Muscle layer of colon (tissue), 2 donors: ENCODE data around the gene ZNF423.

Experiments used
- H3K27ac ChIP-seq: one replicate; pipeline ENCODE4 v1.7.0; 2013; ENCODE audit warnings: low read depth, mild to moderate bottlenecking, low read length, moderate library complexity
- H3K27me3 ChIP-seq, 2 donors: one replicate each; pipeline ENCODE4 v1.7.0; 2013; ENCODE audit warnings: low read length in 2 of 2, mild to moderate bottlenecking in 2 of 2; ENCODE audit not compliant: insufficient read depth in 2 of 2, control insufficient read depth in 1 of 2
- H3K36me3 ChIP-seq: one replicate; pipeline ENCODE4 v1.7.0; 2013; ENCODE audit warnings: mild to moderate bottlenecking, low read length; ENCODE audit not compliant: insufficient read depth
- H3K4me1 ChIP-seq: one replicate; pipeline ENCODE4 v1.7.0; 2013; ENCODE audit warnings: mild to moderate bottlenecking, low read length; ENCODE audit not compliant: insufficient read depth
- H3K4me3 ChIP-seq, 2 donors: one replicate each; pipeline ENCODE4 v1.7.0; 2013; ENCODE audit warnings: low read length in 2 of 2, low read depth in 1 of 2, mild to moderate bottlenecking in 1 of 2, moderate library complexity in 1 of 2
- H3K9ac ChIP-seq: one replicate; pipeline ENCODE4 v1.7.0; 2013; ENCODE audit warnings: low read length
- H3K9me3 ChIP-seq: one replicate; pipeline ENCODE4 v1.7.0; 2013; ENCODE audit warnings: mild to moderate bottlenecking, low read length
- donor health status: abdominal sarcoma.
- donor health status: Adenocarcinoma of cecum.

ZNF423 gene

GRCh38 chr16:49832177-49832576 lies 23.7 kb downstream of the ZNF423 start:
- Histone ChIP-seq H3K36me3 (no peaks in the 10 kb centered on the region), H3K9ac (no peak overlapping the region), H3K4me3 (no peak overlapping the region), H3K9me3 (no peaks in the 10 kb centered on the region), H3K27ac (peak overlapping the region; percentile 80), H3K4me1 (peaks cover 60% of the 10 kb centered on the region), H3K27me3 (no peaks in the 10 kb centered on the region)

- Histone ChIP-seq H3K9me3 (no peaks in the 10 kb centered on the region), H3K36me3 (no peaks in the 10 kb centered on the region), H3K9ac (no peak overlapping the region), H3K4me3 (no peak overlapping the region), H3K27me3 (no peaks in the 10 kb centered on the region), H3K4me1 (peaks cover 54% of the 10 kb centered on the region), H3K27ac (no peak overlapping the region)
These were observed 25.0 kb downstream of the ZNF423 start for GRCh38 chr16:49830873-49831272.

GRCh38 chr16:49828533-49829267 lies 27.2 kb downstream of the ZNF423 start:
- H3K9ac ChIP-seq: no peak overlapping the region
- no peak overlapping the region for H3K27ac ChIP-seq
- H3K4me3 ChIP-seq: no peak overlapping the region
- H3K36me3 ChIP-seq: no peaks in the 10 kb centered on the region
- peaks cover 33% of the 10 kb centered on the region for H3K4me1 ChIP-seq
- H3K9me3 ChIP-seq: no peaks in the 10 kb centered on the region
- no peaks in the 10 kb centered on the region for H3K27me3 ChIP-seq

- Histone ChIP-seq H3K27me3 (no peaks in the 10 kb centered on the region), H3K4me1 (peaks cover 26% of the 10 kb centered on the region), H3K4me3 (no peak overlapping the region), H3K9ac (no peak overlapping the region), H3K36me3 (no peaks in the 10 kb centered on the region), H3K27ac (no peak overlapping the region), H3K9me3 (no peaks in the 10 kb centered on the region)
These were observed 28.0 kb downstream of the ZNF423 start for GRCh38 chr16:49827805-49828438.

- no peaks in the 10 kb centered on the region for H3K27me3 ChIP-seq
- no peak overlapping the region for H3K9ac ChIP-seq
- no peak overlapping the region for H3K27ac ChIP-seq
- H3K4me1 ChIP-seq: peaks cover 18% of the 10 kb centered on the region
- no peak overlapping the region for H3K4me3 ChIP-seq
- H3K36me3 ChIP-seq: no peaks in the 10 kb centered on the region
- no peaks in the 10 kb centered on the region for H3K9me3 ChIP-seq
These were observed 29.4 kb downstream of the ZNF423 start for GRCh38 chr16:49826515-49826914.

- Histone ChIP-seq H3K9ac (no peak overlapping the region), H3K36me3 (no peaks in the 10 kb centered on the region), H3K27ac (no peak overlapping the region), H3K27me3 (no peaks in the 10 kb centered on the region), H3K4me1 (peaks cover 18% of the 10 kb centered on the region), H3K9me3 (no peaks in the 10 kb centered on the region), H3K4me3 (no peak overlapping the region)
These were observed 30.9 kb downstream of the ZNF423 start for GRCh38 chr16:49825041-49825440.

GRCh38 chr16:49824593-49824992 lies 31.3 kb downstream of the ZNF423 start:
- H3K4me3 ChIP-seq: no peak overlapping the region
- no peaks in the 10 kb centered on the region for H3K27me3 ChIP-seq
- H3K27ac ChIP-seq: no peak overlapping the region
- peaks cover 18% of the 10 kb centered on the region for H3K4me1 ChIP-seq
- no peaks in the 10 kb centered on the region for H3K9me3 ChIP-seq
- H3K9ac ChIP-seq: no peak overlapping the region
- H3K36me3 ChIP-seq: no peaks in the 10 kb centered on the region

GRCh38 chr16:49822649-49823370 lies 33.1 kb downstream of the ZNF423 start:
- H3K27me3 ChIP-seq: no peaks in the 10 kb centered on the region
- H3K27ac ChIP-seq: no peak overlapping the region
- H3K9ac ChIP-seq: no peak overlapping the region
- no peaks in the 10 kb centered on the region for H3K36me3 ChIP-seq
- no peaks in the 10 kb centered on the region for H3K9me3 ChIP-seq
- no peak overlapping the region for H3K4me3 ChIP-seq
- H3K4me1 ChIP-seq: peaks cover 10% of the 10 kb centered on the region

GRCh38 chr16:49821614-49822282 lies 34.2 kb downstream of the ZNF423 start:
- H3K4me1 ChIP-seq: peaks cover 4% of the 10 kb centered on the region

GRCh38 chr16:49821156-49821555 lies 34.8 kb downstream of the ZNF423 start:
- peaks cover 1% of the 10 kb centered on the region for H3K4me1 ChIP-seq
- H3K36me3 ChIP-seq: no peaks in the 10 kb centered on the region
- H3K4me3 ChIP-seq: no peak overlapping the region
- no peaks in the 10 kb centered on the region for H3K9me3 ChIP-seq
- H3K27me3 ChIP-seq: no peaks in the 10 kb centered on the region
- H3K27ac ChIP-seq: no peak overlapping the region
- no peak overlapping the region for H3K9ac ChIP-seq

More at GRCh38 chr16:49821614-49822282, 34.2 kb downstream of the ZNF423 start:
- no peaks in the 10 kb centered on the region for H3K27me3 ChIP-seq
- H3K9me3 ChIP-seq: no peaks in the 10 kb centered on the region
- no peak overlapping the region for H3K9ac ChIP-seq
- no peaks in the 10 kb centered on the region for H3K36me3 ChIP-seq
- no peak overlapping the region for H3K27ac ChIP-seq
- H3K4me3 ChIP-seq: no peak overlapping the region

GRCh38 chr16:49817754-49818507 lies 38.0 kb downstream of the ZNF423 start:
- no peaks in the 10 kb centered on the region for H3K4me1 ChIP-seq
- H3K4me3 ChIP-seq: no peak overlapping the region
- H3K9ac ChIP-seq: no peak overlapping the region
- H3K27ac ChIP-seq: no peak overlapping the region
- H3K27me3 ChIP-seq: no peaks in the 10 kb centered on the region
- H3K9me3 ChIP-seq: no peaks in the 10 kb centered on the region
- no peaks in the 10 kb centered on the region for H3K36me3 ChIP-seq
